ENCODE results near the gene SLC18A2.

SLC18A2 gene

DNA sequence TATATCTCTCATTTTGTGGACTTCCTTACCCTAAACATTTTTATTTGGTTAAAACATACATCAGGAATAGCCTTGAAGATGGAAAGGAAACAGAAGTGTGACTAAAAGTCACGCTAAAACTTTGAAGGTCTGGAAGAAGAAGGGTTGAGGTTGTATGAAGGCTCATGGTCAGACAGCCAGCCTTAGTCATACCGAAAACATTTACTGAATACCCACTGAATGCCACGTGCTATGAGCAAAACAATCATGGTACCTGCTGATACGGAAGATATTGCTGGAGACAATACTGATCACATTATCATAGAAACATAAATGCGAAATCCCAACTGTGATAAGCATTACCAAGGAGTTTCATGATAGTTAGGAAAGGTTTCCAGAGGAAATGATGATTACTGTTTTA, 70.3 kb downstream of the SLC18A2 start:
- Histone ChIP-seq H3K9me3 (ENCODE audit: insufficient read depth, low read depth, low read length) (no peaks in the 10 kb centered on the region), H3K9me2 (replicated peaks; ENCODE audit: low read depth, low read length) (no peaks in the 10 kb centered on the region)
- TF ChIP-seq, protein P1, sequence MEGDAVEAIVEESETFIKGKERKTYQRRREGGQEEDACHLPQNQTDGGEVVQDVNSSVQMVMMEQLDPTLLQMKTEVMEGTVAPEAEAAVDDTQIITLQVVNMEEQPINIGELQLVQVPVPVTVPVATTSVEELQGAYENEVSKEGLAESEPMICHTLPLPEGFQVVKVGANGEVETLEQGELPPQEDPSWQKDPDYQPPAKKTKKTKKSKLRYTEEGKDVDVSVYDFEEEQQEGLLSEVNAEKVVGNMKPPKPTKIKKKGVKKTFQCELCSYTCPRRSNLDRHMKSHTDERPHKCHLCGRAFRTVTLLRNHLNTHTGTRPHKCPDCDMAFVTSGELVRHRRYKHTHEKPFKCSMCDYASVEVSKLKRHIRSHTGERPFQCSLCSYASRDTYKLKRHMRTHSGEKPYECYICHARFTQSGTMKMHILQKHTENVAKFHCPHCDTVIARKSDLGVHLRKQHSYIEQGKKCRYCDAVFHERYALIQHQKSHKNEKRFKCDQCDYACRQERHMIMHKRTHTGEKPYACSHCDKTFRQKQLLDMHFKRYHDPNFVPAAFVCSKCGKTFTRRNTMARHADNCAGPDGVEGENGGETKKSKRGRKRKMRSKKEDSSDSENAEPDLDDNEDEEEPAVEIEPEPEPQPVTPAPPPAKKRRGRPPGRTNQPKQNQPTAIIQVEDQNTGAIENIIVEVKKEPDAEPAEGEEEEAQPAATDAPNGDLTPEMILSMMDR (conservative IDR thresholded peaks at IDR 0.05; ENCODE audit: low read length): no peak
- TF ChIP-seq EZH2phosphoT487 (IDR thresholded peaks at IDR 0.05; ENCODE audit: borderline replicate concordance): no peak

DNA sequence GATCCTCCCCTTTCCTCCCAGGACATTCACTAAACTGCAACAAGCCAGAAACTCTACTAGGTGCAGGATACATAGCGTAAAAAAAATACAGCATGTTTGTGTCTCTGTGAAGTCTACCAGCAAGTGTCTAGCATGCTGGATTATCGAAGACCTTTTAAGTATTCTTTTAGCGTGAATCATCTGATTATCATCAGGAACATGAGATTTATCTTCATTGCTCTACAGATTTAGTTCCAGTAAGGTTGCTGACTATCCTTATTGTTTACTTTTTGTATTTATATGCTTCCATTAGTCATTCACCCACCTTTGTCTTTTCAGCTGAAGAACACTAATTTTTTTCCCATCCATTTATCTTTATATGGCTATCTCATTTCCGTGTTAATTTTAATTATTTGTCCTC, 71.5 kb downstream of the SLC18A2 start:
- peaks cover 100% of the 10 kb centered on the region for H3K79me2 ChIP-seq (ENCODE audit: insufficient read depth, low read length)
- no peak overlapping the region for H2AFZ ChIP-seq (ENCODE audit: low read length)
- no peak overlapping the region for H3K4me2 ChIP-seq (ENCODE audit: low read depth, low read length, poor library complexity, severe bottlenecking)
- no peak overlapping the region for H3K9ac ChIP-seq (ENCODE audit: low read depth, low read length, poor library complexity, severe bottlenecking)
- H3K4me1 ChIP-seq (ENCODE audit: insufficient read depth, low read length, poor library complexity, severe bottlenecking): no peaks in the 10 kb centered on the region
- no peaks in the 10 kb centered on the region for H3K9me2 ChIP-seq (replicated peaks; ENCODE audit: low read depth, low read length)
- no peak overlapping the region for H3K4me3 ChIP-seq (ENCODE audit: low read length, poor library complexity, severe bottlenecking)
- H3K27me3 ChIP-seq (ENCODE audit: insufficient read depth, low read length, poor library complexity, severe bottlenecking): no peaks in the 10 kb centered on the region
- TF ChIP-seq, protein P1 (conservative IDR thresholded peaks at IDR 0.05; ENCODE audit: low read length): no peak
- no peak for TF ChIP-seq EZH2phosphoT487 (IDR thresholded peaks at IDR 0.05; ENCODE audit: borderline replicate concordance)
- peaks cover 100% of the 10 kb centered on the region for H4K20me1 ChIP-seq (ENCODE audit: insufficient read depth, low read length, poor library complexity, severe bottlenecking)
- no peaks in the 10 kb centered on the region for H3F3A ChIP-seq (ENCODE audit: low read depth)
- H3K36me3 ChIP-seq (ENCODE audit: insufficient read depth, low read length): peaks cover 100% of the 10 kb centered on the region
- H3K9me3 ChIP-seq (ENCODE audit: insufficient read depth, low read depth, low read length): no peaks in the 10 kb centered on the region

More for the DNA sequence above, 70.3 kb downstream of the SLC18A2 start:
- no peak overlapping the region for H3K9ac ChIP-seq (ENCODE audit: low read depth, low read length, poor library complexity, severe bottlenecking)
- peaks cover 100% of the 10 kb centered on the region for H3K79me2 ChIP-seq (ENCODE audit: insufficient read depth, low read length)
- H3K36me3 ChIP-seq (ENCODE audit: insufficient read depth, low read length): peaks cover 99% of the 10 kb centered on the region
- no peak overlapping the region for H2AFZ ChIP-seq (ENCODE audit: low read length)
- H3K4me1 ChIP-seq (ENCODE audit: insufficient read depth, low read length, poor library complexity, severe bottlenecking): no peaks in the 10 kb centered on the region
- no peaks in the 10 kb centered on the region for H3F3A ChIP-seq (ENCODE audit: low read depth)
- no peak overlapping the region for H3K4me3 ChIP-seq (ENCODE audit: low read length, poor library complexity, severe bottlenecking)
- H3K4me2 ChIP-seq (ENCODE audit: low read depth, low read length, poor library complexity, severe bottlenecking): no peak overlapping the region
- no peaks in the 10 kb centered on the region for H3K27me3 ChIP-seq (ENCODE audit: insufficient read depth, low read length, poor library complexity, severe bottlenecking)
- H4K20me1 ChIP-seq (ENCODE audit: insufficient read depth, low read length, poor library complexity, severe bottlenecking): peaks cover 100% of the 10 kb centered on the region

DNA sequence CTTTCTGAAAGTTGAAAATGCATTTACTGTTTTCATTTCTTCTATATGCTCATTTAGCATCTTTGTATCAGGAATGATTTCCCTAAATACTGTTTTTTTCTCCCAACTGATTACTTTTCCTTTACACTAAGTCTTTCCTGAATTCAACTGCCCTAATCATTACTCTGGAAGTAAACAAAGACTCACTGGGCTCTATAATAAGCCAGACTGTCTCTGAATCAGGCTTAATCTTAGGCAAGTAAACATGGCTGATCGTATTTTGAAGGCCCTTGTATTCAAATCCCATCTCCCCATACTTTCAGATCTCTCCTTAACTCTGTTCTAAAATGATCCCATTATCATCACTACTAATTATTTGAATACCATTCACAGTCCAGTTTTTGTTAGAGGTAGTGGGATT, 72.7 kb downstream of the SLC18A2 start:
- peaks cover 100% of the 10 kb centered on the region for H3K79me2 ChIP-seq (ENCODE audit: insufficient read depth, low read length)
- H3K36me3 ChIP-seq (ENCODE audit: insufficient read depth, low read length): peaks cover 100% of the 10 kb centered on the region
- H3F3A ChIP-seq (ENCODE audit: low read depth): peaks cover 4% of the 10 kb centered on the region; the same call in 1 of the 2 replicates
- H3K9ac ChIP-seq (ENCODE audit: low read depth, low read length, poor library complexity, severe bottlenecking): no peak overlapping the region
- peaks cover 100% of the 10 kb centered on the region for H4K20me1 ChIP-seq (ENCODE audit: insufficient read depth, low read length, poor library complexity, severe bottlenecking)
- no peaks in the 10 kb centered on the region for H3K27me3 ChIP-seq (ENCODE audit: insufficient read depth, low read length, poor library complexity, severe bottlenecking)
- H3K9me2 ChIP-seq (replicated peaks; ENCODE audit: low read depth, low read length): no peaks in the 10 kb centered on the region
- H3K9me3 ChIP-seq (ENCODE audit: insufficient read depth, low read depth, low read length): no peaks in the 10 kb centered on the region
- H3K4me2 ChIP-seq (ENCODE audit: low read depth, low read length, poor library complexity, severe bottlenecking): no peak overlapping the region
- no peaks in the 10 kb centered on the region for H3K4me1 ChIP-seq (ENCODE audit: insufficient read depth, low read length, poor library complexity, severe bottlenecking)
- no peak for TF ChIP-seq EZH2phosphoT487 (IDR thresholded peaks at IDR 0.05; ENCODE audit: borderline replicate concordance)
- TF ChIP-seq, protein P1 (conservative IDR thresholded peaks at IDR 0.05; ENCODE audit: low read length): no peak
- no peak overlapping the region for H2AFZ ChIP-seq (ENCODE audit: low read length)
- no peak overlapping the region for H3K4me3 ChIP-seq (ENCODE audit: low read length, poor library complexity, severe bottlenecking)

All from Loucy (cell line).